SK-N-SH treated with all-trans-retinoic acid at 6 μM for 48 hours (cell line): ENCODE results near the gene IL17RA.

ENCODE experiments used
- ARNTL ChIP-seq: fragments of 450-650 bp; formaldehyde crosslinking; IDR thresholded peaks from 2 replicates; pipeline ENCODE4 v1.5.0; 2020; ENCODE audit warnings: low read depth, mild to moderate bottlenecking, moderate library complexity, borderline replicate concordance
- CSDC2 ChIP-seq: fragments of 250-450 bp; sonication (Bioruptor Pico); IDR thresholded peaks from 2 replicates; pipeline ENCODE4 v1.5.0; 2020; ENCODE audit warnings: mild to moderate bottlenecking, moderate library complexity
- PATZ1 ChIP-seq: fragments of 250-450 bp; sonication (Bioruptor Pico); IDR thresholded peaks from 2 replicates; pipeline ENCODE4 v1.8.0; 2020; ENCODE audit warnings: mild to moderate bottlenecking, moderate library complexity, borderline replicate concordance
- POU6F1 ChIP-seq: fragments of 250-450 bp; sonication (Bioruptor Pico); IDR thresholded peaks from 2 replicates; pipeline ENCODE4 v1.8.0; 2021; ENCODE audit warnings: low read depth, mild to moderate bottlenecking, moderate library complexity, borderline replicate concordance
- TCF4 ChIP-seq: fragments of 250-450 bp; sonication (Bioruptor Pico); IDR thresholded peaks from 2 replicates; pipeline ENCODE4 v1.8.0; 2021; ENCODE audit warnings: mild to moderate bottlenecking, moderate library complexity, borderline replicate concordance
- ZFP3 ChIP-seq: fragments of 250-450 bp; sonication (Bioruptor Pico); IDR thresholded peaks from 2 replicates; pipeline ENCODE4 v1.5.0; 2020; ENCODE audit warnings: mild to moderate bottlenecking, moderate library complexity
- ZFP30 ChIP-seq: fragments of 450-650 bp; formaldehyde crosslinking; IDR thresholded peaks from 2 replicates; pipeline ENCODE4 v1.5.0; 2022; ENCODE audit warnings: mild to moderate bottlenecking, moderate library complexity
- ZNF70 ChIP-seq: fragments of 450-650 bp; formaldehyde crosslinking; IDR thresholded peaks from 2 replicates; pipeline ENCODE4 v1.5.0; 2020; ENCODE audit warnings: mild to moderate bottlenecking, moderate library complexity
- ZNF8 ChIP-seq: fragments of 450-650 bp; formaldehyde crosslinking; IDR thresholded peaks from 2 replicates; pipeline ENCODE4 v1.5.0; 2020; ENCODE audit warnings: mild to moderate bottlenecking, moderate library complexity
- TF ChIP-seq, protein P1 (sequence below): fragments of 250-450 bp; sonication (Bioruptor Pico); IDR thresholded peaks from 2 replicates; pipeline ENCODE4 v1.5.1; 2021; ENCODE audit warnings: mild to moderate bottlenecking, moderate library complexity

DNA sequence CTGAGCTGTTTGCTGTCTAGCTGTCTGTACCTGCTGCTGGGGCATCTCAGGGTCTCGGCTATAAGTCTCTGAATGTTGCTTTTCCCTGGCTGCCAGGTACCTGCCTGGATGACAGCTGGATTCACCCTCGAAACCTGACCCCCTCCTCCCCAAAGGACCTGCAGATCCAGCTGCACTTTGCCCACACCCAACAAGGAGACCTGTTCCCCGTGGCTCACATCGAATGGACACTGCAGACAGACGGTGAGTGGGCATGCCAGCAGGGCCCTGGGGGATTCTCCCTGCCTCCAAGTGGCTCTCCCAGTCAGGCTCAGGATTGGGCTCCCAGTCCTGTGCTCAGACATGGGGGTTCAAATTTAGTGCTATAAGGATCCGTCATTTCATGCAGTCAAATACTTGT is 12.9 kb downstream of the IL17RA start:
- TF ChIP-seq PATZ1 (CRISPR knock-in tag): no peak
- no peak for TF ChIP-seq TCF4 (CRISPR knock-in tag)
- TF ChIP-seq ZFP30: no peak
- TF ChIP-seq ZFP3: no peak
- no peak for TF ChIP-seq ZNF8 (CRISPR knock-in tag)
- TF ChIP-seq CSDC2: no peak
- TF ChIP-seq, protein P1, sequence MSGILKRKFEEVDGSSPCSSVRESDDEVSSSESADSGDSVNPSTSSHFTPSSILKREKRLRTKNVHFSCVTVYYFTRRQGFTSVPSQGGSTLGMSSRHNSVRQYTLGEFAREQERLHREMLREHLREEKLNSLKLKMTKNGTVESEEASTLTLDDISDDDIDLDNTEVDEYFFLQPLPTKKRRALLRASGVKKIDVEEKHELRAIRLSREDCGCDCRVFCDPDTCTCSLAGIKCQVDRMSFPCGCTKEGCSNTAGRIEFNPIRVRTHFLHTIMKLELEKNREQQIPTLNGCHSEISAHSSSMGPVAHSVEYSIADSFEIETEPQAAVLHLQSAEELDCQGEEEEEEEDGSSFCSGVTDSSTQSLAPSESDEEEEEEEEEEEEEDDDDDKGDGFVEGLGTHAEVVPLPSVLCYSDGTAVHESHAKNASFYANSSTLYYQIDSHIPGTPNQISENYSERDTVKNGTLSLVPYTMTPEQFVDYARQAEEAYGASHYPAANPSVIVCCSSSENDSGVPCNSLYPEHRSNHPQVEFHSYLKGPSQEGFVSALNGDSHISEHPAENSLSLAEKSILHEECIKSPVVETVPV (CRISPR knock-in tag): no peak
- no peak for TF ChIP-seq ARNTL (CRISPR knock-in tag)
- TF ChIP-seq POU6F1 (CRISPR knock-in tag): no peak
- TF ChIP-seq ZNF70 (CRISPR knock-in tag): no peak
